Adrenal gland (tissue), 5 donors: ENCODE data around the gene DDR1.

ENCODE experiments used
- CTCF ChIP-seq, 6 experiments: fragments of 450-650 bp in 4 of 6; fragments of 200-600 bp in 2 of 6; sonication (generic) in 1 of 6; IDR thresholded peaks; 1 replicate in 5 of 6; 2 replicates in 1 of 6; pipeline versions ENCODE4 v1.5.1 to v1.8.0; 2016 to 2021; ENCODE audit warnings: antibody characterized with exemption in 6 of 6, mild to moderate bottlenecking in 2 of 6, moderate library complexity in 1 of 6
- POLR2A ChIP-seq, 2 donors: fragments of 450-650 bp; IDR thresholded peaks; one replicate each; pipeline ENCODE4 v1.6.1; 2017; ENCODE audit warnings: antibody characterized with exemption in 2 of 2, mild to moderate bottlenecking in 2 of 2, moderate library complexity in 1 of 2
- donor health status: DM: no; HTN: no; CAD: no.

- TF ChIP-seq CTCF (IDR thresholded peaks at IDR 0.05): no peak
- TF ChIP-seq POLR2A (IDR thresholded peaks at IDR 0.05): no peak
Measured at GRCh38 chr6:30891450-30891723, 7.1 kb downstream of the DDR1 start.
